Pons (tissue), 1 donor: ENCODE measurements around the gene GART.
"Not testable (repeated sequence)": the region's sequence is repeated elsewhere in the genome, so short reads cannot be mapped to it uniquely, and the experiment has no call there.

ENCODE experiments used
- DNase-seq: peaks from one replicate; pipeline ENCODE4 v3.0.0-alpha.2; 2016; ENCODE audit warnings: low spot score

GART gene

GRCh38 chr21:33512481-33512880 is 29.4 kb downstream of the GART start:
- no peak for DNase-seq

GRCh38 chr21:33511639-33512038 is 30.3 kb downstream of the GART start:
- no peak for DNase-seq

GRCh38 chr21:33510826-33511225 is 31.1 kb downstream of the GART start:
- no peak for DNase-seq

GRCh38 chr21:33507003-33507402 is 34.9 kb downstream of the GART start:
- DNase-seq: not testable (repeated sequence)

- DNase-seq: no peak
Measured at GRCh38 chr21:33505833-33506232, 36.1 kb downstream of the GART start.

- no peak for DNase-seq
Measured at GRCh38 chr21:33496345-33496744, 45.6 kb downstream of the GART start.

- no peak for DNase-seq
Measured at GRCh38 chr21:33495743-33496142, 46.2 kb downstream of the GART start.

GRCh38 chr21:33493756-33494155 is 48.2 kb downstream of the GART start:
- DNase-seq: no peak

GRCh38 chr21:33492571-33492970 is 49.3 kb downstream of the GART start:
- DNase-seq: no peak

GRCh38 chr21:33491373-33492102 is 50.4 kb downstream of the GART start, which contains the start of gene DNAJC28:
Gene DNAJC28, minus strand, starts transcription at chr21:33491716. Its CDS starts 2,323 bp downstream, at chr21:33489393.
- peak; percentile 95 for DNase-seq

GRCh38 chr21:33490991-33491372 is 50.9 kb downstream of the GART start:
- DNase-seq: peak; percentile 34

- no peak for DNase-seq
Measured at GRCh38 chr21:33488936-33489335, 53.0 kb downstream of the GART start.

GRCh38 chr21:33487996-33488395 is 53.9 kb downstream of the GART start:
- DNase-seq: no peak

- DNase-seq: no peak
Measured at GRCh38 chr21:33481314-33481943, 60.5 kb downstream of the GART start.

- DNase-seq: no peak
Measured at GRCh38 chr21:33480481-33481103, 61.3 kb downstream of the GART start.

GRCh38 chr21:33479679-33480480 is 62.0 kb downstream of the GART start, which contains the start of gene TMEM50B:
Gene TMEM50B, minus strand, starts transcription at chr21:33479974. Its CDS starts 11,089 bp downstream, at chr21:33468885.
- DNase-seq: peak; percentile 93

GRCh38 chr21:33478935-33479678 is 62.8 kb downstream of the GART start:
- no peak for DNase-seq

GRCh38 chr21:33478182-33478581 is 63.7 kb downstream of the GART start:
- DNase-seq: no peak

- no peak for DNase-seq
Measured at GRCh38 chr21:33477066-33477465, 64.9 kb downstream of the GART start.

- no peak for DNase-seq
Measured at GRCh38 chr21:33473344-33473743, 68.6 kb downstream of the GART start.

GRCh38 chr21:33470701-33471100 is 71.2 kb downstream of the GART start:
- DNase-seq: no peak
